PC-3 (cell line): ENCODE results near the gene REEP3.

ENCODE experiments used
- EZH2 ChIP-seq: fragments of 300-600 bp; sonication (generic); IDR thresholded peaks from one replicate; pipeline ENCODE4 v1.6.1; 2017; ENCODE audit warnings: antibody characterized with exemption, mild to moderate bottlenecking, low read length; ENCODE audit not compliant: unreplicated experiment
- TF ChIP-seq, protein P1 (sequence below): fragments of 300-600 bp; sonication (generic); conservative IDR thresholded peaks from 2 replicates; pipeline ENCODE4 v1.5.1; 2017; ENCODE audit warnings: antibody characterized with exemption, low read depth, mild to moderate bottlenecking, low read length

DNA sequence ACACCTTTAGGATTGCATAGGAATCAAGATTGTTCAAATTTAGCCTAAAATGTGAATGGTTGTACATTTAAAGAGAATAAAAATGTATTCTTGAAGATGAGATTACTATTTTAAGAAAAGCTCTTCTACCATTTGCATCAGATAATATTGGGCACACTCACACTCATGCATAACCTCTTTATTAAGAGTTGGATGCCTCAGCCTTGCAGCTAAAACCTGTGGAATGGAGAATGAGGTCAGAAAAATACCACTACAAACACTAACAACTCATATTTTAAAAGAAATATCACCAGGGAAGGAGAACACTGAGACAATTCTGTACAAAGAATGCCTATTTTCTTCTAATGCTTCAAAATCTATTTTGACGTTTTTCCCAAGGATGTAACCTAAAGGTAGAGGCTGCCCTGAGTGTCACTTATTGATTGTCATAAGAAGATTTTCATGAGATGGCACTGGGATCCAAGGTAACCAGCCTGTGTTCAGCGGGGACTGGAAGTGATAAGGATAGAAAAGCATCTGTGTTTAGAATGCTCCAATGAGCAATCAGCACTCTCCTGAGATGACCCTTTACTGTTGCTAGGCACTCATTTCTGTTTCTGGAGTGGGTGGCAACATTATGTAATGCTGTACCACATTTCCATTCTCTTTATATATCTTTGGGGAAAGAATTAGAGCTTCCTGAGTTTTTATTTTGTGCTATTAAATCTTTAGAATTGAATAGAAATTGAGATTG, 26.6 kb downstream of the REEP3 start:
- TF ChIP-seq, protein P1, sequence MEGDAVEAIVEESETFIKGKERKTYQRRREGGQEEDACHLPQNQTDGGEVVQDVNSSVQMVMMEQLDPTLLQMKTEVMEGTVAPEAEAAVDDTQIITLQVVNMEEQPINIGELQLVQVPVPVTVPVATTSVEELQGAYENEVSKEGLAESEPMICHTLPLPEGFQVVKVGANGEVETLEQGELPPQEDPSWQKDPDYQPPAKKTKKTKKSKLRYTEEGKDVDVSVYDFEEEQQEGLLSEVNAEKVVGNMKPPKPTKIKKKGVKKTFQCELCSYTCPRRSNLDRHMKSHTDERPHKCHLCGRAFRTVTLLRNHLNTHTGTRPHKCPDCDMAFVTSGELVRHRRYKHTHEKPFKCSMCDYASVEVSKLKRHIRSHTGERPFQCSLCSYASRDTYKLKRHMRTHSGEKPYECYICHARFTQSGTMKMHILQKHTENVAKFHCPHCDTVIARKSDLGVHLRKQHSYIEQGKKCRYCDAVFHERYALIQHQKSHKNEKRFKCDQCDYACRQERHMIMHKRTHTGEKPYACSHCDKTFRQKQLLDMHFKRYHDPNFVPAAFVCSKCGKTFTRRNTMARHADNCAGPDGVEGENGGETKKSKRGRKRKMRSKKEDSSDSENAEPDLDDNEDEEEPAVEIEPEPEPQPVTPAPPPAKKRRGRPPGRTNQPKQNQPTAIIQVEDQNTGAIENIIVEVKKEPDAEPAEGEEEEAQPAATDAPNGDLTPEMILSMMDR = no peak
- TF ChIP-seq EZH2 = no peak
